Thyroid gland (tissue), 4 donors: Measurements from ENCODE around the gene POC1B.

Experiments used
- CTCF ChIP-seq, 6 experiments: fragments of 200-600 bp in 3 of 6; fragments of 450-650 bp in 3 of 6; sonication (generic) in 3 of 6; IDR thresholded peaks; one replicate each; pipeline ENCODE4 v1.5.1; 2016 to 2019; ENCODE audit warnings: antibody characterized with exemption in 6 of 6, mild to moderate bottlenecking in 2 of 6, inconsistent platforms in 1 of 6, moderate library complexity in 1 of 6
- POLR2A ChIP-seq, 2 donors: fragments of 450-650 bp; IDR thresholded peaks; one replicate each; pipeline ENCODE4 v1.6.1; 2017; ENCODE audit warnings: antibody characterized with exemption in 2 of 2, mild to moderate bottlenecking in 2 of 2, moderate library complexity in 1 of 2

- TF ChIP-seq POLR2A (IDR thresholded peaks at IDR 0.05) (no peak), CTCF (IDR thresholded peaks at IDR 0.05) (no peak)
Observed at GRCh38 chr12:89370850-89371249, 155.0 kb downstream of the POC1B start.
